OCI-LY1 (cell line): ENCODE measurements around the gene MAN2C1.

Experiments used
- CTCF ChIP-seq: fragments of 200-600 bp; sonication (generic), shearing (Covaris generic); IDR thresholded peaks from 2 replicates; pipeline ENCODE4 v1.5.1; 2017; ENCODE audit warnings: mild to moderate bottlenecking, antibody characterized with exemption, low read length, moderate library complexity, mixed read lengths
- EZH2 ChIP-seq: fragments of 200-600 bp; sonication (generic), shearing (Covaris generic); IDR thresholded peaks from 2 replicates; pipeline ENCODE4 v1.8.0; 2017; ENCODE audit warnings: borderline replicate concordance, mixed run types, mild to moderate bottlenecking, antibody characterized with exemption, low read length, moderate library complexity, mixed read lengths

DNA sequence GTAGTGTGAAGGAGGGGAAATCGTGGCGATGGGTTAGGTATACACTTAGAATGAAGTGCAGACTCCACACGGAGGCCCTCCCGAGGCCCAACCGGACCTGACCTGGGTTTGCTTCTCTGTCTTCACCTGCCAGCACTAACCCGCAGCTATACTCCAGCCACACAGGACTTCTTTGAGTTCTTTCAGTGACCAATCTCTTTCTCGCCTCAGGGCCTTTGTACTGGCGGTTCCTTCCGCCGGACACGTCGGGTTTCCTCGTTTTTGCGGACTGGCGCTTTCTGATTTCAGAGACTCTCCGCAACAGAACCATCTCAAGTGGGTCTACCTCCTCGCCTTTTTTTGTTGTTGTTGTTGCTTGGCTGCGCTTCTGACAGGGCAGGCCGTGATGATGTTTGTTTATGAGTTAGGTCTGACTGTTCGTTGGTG lies 21.6 kb downstream of the MAN2C1 start, which contains the start of gene NEIL1:
- TF ChIP-seq CTCF (no peak), EZH2 (no peak)
